CMK (cell line): ENCODE measurements around the gene FAM149B1.

Source experiments
- DNase-seq: peaks from one replicate; pipeline ENCODE4 v3.0.0-alpha.2; 2010; ENCODE audit warnings: low read depth

Gene FAM149B1

DNA sequence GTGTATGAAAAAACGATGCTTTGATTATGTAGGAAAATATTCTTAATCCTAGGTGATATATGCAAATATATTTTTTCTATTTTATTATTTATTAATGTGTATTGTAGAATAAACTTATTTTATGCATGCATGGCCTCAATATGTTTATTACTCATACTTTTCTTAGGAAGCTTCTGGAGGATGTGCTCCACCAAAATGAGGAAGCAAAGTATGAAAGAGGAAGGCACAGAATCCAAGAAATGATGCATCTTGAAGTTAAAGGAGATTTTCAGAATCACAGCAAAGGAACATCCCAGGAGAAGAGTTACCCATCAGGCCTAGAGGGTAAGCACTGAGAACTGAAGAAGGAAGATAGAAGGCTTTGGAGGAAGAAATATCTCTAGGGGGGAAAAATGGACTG lies 119.5 kb downstream of the FAM149B1 start:
- DNase-seq = no peak

DNA sequence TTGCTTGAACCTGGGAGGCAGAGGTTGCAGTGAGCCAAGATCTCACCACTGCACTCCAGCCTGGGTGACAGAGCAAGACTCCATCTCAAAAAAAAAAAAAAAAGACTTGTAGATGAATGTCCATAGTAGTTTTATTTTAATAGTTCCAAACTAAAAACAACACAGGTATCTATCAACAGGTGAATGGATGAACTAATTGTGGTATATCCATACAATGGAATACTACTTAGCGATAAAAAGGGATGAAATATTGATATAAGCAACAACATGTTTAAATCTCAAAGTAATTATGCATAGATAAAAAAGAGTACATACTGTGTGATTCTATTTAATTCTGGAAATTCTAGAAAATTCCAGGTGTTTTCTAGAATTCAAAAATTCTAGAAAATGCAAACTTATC lies 122.0 kb downstream of the FAM149B1 start:
- no peak for DNase-seq

DNA sequence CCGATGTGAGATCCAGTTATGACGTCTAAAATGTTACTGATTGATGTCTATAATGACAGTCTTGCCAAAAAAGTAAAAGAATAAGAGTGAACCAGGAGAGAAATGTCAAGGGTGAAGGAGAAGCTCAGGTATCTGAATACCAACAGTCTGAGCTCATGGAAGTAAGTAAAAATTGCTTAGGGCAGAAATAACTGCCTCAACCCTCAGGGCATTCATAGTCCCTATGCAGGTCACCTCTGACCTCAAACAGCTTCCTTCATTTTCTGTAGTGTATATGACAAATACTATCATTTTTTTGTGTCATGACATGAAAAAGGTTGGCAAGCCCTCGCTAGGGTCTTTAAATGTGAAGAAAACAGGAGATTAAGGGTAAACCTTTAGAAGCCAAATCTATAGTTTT lies 125.5 kb downstream of the FAM149B1 start:
- no peak for DNase-seq
